Measurements from ENCODE around the gene ADAMTS16. TPM values are rescaled to one million over a fixed set of nuclear protein-coding genes. Genes with fewer than 3 reads are reported as not detected.

ADAMTS16 gene
- total RNA-seq, 2 experiments from 2014 or later, result not detected

- Mint-ChIP-seq H3K4me1 (ENCODE audit: low read depth) (no peaks in the 10 kb centered on the region), H3K27me3 (no peaks in the 10 kb centered on the region), H3K4me3 (no peak overlapping the region), H3K9me3 (peaks cover 10% of the 10 kb centered on the region), H3K27ac (no peak overlapping the region), H3K36me3 (ENCODE audit: low read depth) (no peaks in the 10 kb centered on the region)
- H3K4me1 ChIP-seq (ENCODE audit: insufficient read depth, low read length), result no peaks in the 10 kb centered on the region
- H3K4me3 ChIP-seq (ENCODE audit: low read length), result no peak overlapping the region
- peaks cover 9 to 37% of the 10 kb centered on the region in 2 experiments for H3K9me3 ChIP-seq (ENCODE audit: control insufficient read depth in 1 of 2, insufficient read depth in 1 of 2, low read length in 2 of 2)
- TF ChIP-seq CTCF (IDR thresholded peaks at IDR 0.05), result no peak
- ATAC-seq (ENCODE audit: poor library complexity) (no peak), DNase-seq (no peak)
- ChIA-PET POLR2A (no interaction called here), CTCF (no interaction called here)
- H3K36me3 ChIP-seq (ENCODE audit: insufficient read depth, low read length), result no peaks in the 10 kb centered on the region
- no peak overlapping the region for H3K27ac ChIP-seq (ENCODE audit: low read depth in 1 of 2, low read length in 2 of 2)
- intact Hi-C loops (cut with DNase I, micrococcal nuclease), result no loop called here
- H3K27me3 ChIP-seq (ENCODE audit: control insufficient read depth in 1 of 2, insufficient read depth in 2 of 2, low read length in 2 of 2), result no peaks in the 10 kb centered on the region
These were observed 158.9 kb downstream of the ADAMTS16 start for GRCh38 chr5:5298841-5299541.

- Histone ChIP-seq H3K27ac (ENCODE audit: low read depth in 1 of 2, low read length in 2 of 2) (no peak overlapping the region), H3K4me3 (ENCODE audit: low read length) (no peak overlapping the region), H3K36me3 (ENCODE audit: insufficient read depth, low read length) (no peaks in the 10 kb centered on the region), H3K27me3 (ENCODE audit: control insufficient read depth in 1 of 2, insufficient read depth in 2 of 2, low read length in 2 of 2) (no peaks in the 10 kb centered on the region), H3K4me1 (ENCODE audit: insufficient read depth, low read length) (no peaks in the 10 kb centered on the region), H3K9me3 (ENCODE audit: control insufficient read depth in 1 of 2, insufficient read depth in 1 of 2, low read length in 2 of 2) (peaks cover 9 to 37% of the 10 kb centered on the region in 2 experiments)
- no peak overlapping the region for H3K4me3 Mint-ChIP-seq
- ChIA-PET CTCF (no interaction called here), POLR2A (no interaction called here)
- DNase-seq (no peak), ATAC-seq (ENCODE audit: poor library complexity) (no peak)
- intact Hi-C loops (cut with DNase I, micrococcal nuclease), result no loop called here
- no peak overlapping the region for H3K27ac Mint-ChIP-seq
- H3K9me3 Mint-ChIP-seq, result peaks cover 9% of the 10 kb centered on the region
- no peaks in the 10 kb centered on the region for H3K4me1 Mint-ChIP-seq (ENCODE audit: low read depth)
- no peaks in the 10 kb centered on the region for H3K36me3 Mint-ChIP-seq (ENCODE audit: low read depth)
- TF ChIP-seq CTCF (IDR thresholded peaks at IDR 0.05), result no peak
- H3K27me3 Mint-ChIP-seq, result no peaks in the 10 kb centered on the region
These were observed 161.0 kb downstream of the ADAMTS16 start for GRCh38 chr5:5301176-5301575.

- Histone ChIP-seq H3K27ac (ENCODE audit: low read depth in 1 of 2, low read length in 2 of 2) (no peak overlapping the region), H3K4me1 (ENCODE audit: insufficient read depth, low read length) (no peaks in the 10 kb centered on the region), H3K9me3 (ENCODE audit: control insufficient read depth in 1 of 2, insufficient read depth in 1 of 2, low read length in 2 of 2) (peaks cover 9 to 45% of the 10 kb centered on the region in 2 experiments), H3K4me3 (ENCODE audit: low read length) (no peak overlapping the region), H3K36me3 (ENCODE audit: insufficient read depth, low read length) (no peaks in the 10 kb centered on the region), H3K27me3 (ENCODE audit: control insufficient read depth in 1 of 2, insufficient read depth in 2 of 2, low read length in 2 of 2) (no peaks in the 10 kb centered on the region)
- Mint-ChIP-seq H3K27me3 (no peaks in the 10 kb centered on the region), H3K4me1 (ENCODE audit: low read depth) (no peaks in the 10 kb centered on the region), H3K9me3 (peaks cover 9% of the 10 kb centered on the region), H3K36me3 (ENCODE audit: low read depth) (no peaks in the 10 kb centered on the region), H3K27ac (no peak overlapping the region), H3K4me3 (no peak overlapping the region)
- POLR2A ChIA-PET, result no interaction called here
- intact Hi-C loops (cut with DNase I, micrococcal nuclease), result no loop called here
- CTCF ChIA-PET, result no interaction called here
- DNase-seq (no peak), ATAC-seq (ENCODE audit: poor library complexity) (no peak)
- TF ChIP-seq CTCF (IDR thresholded peaks at IDR 0.05), result no peak
These were observed 162.1 kb downstream of the ADAMTS16 start for GRCh38 chr5:5302201-5302600.

All from CD4-positive, alpha-beta T cell (primary cell).